22Rv1 (cell line): Measurements from ENCODE around the gene AKT3.

Experiments
- CTCF ChIP-seq: fragments of 450-650 bp; IDR thresholded peaks from 2 replicates; pipeline ENCODE4 v1.5.1; 2017; ENCODE audit warnings: mild to moderate bottlenecking
- ZFX ChIP-seq: fragments of 450-650 bp; IDR thresholded peaks from 2 replicates; pipeline ENCODE4 v1.6.1; 2017; ENCODE audit warnings: antibody characterized with exemption, borderline replicate concordance

- TF ChIP-seq CTCF (no peak), ZFX (no peak)
Measured at GRCh38 chr1:243758647-243759046, 91.4 kb downstream of the AKT3 start.
